IMR-90 (cell line): ENCODE data around the gene EIF1AX.

Experiments
- CEBPB ChIP-seq: IDR thresholded peaks from 2 replicates; pipeline ENCODE4 v1.6.1; 2012; ENCODE audit warnings: low read depth, low read length, improper control_type of control experiment
- TF ChIP-seq, protein P1 (sequence below): fragments of 150-350 bp; IDR thresholded peaks from 2 replicates; pipeline ENCODE4 v1.6.1; 2017; ENCODE audit warnings: mild to moderate bottlenecking, antibody characterized with exemption, low read length, low read depth
- TF ChIP-seq, protein P2 (sequence below): conservative IDR thresholded peaks from 2 replicates; pipeline ENCODE4 v1.5.1; 2012; ENCODE audit warnings: mild to moderate bottlenecking, low read depth, low read length, improper control_type of control experiment

- TF ChIP-seq, protein P1, sequence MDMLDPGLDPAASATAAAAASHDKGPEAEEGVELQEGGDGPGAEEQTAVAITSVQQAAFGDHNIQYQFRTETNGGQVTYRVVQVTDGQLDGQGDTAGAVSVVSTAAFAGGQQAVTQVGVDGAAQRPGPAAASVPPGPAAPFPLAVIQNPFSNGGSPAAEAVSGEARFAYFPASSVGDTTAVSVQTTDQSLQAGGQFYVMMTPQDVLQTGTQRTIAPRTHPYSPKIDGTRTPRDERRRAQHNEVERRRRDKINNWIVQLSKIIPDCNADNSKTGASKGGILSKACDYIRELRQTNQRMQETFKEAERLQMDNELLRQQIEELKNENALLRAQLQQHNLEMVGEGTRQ, result no peak
- TF ChIP-seq, protein P2, sequence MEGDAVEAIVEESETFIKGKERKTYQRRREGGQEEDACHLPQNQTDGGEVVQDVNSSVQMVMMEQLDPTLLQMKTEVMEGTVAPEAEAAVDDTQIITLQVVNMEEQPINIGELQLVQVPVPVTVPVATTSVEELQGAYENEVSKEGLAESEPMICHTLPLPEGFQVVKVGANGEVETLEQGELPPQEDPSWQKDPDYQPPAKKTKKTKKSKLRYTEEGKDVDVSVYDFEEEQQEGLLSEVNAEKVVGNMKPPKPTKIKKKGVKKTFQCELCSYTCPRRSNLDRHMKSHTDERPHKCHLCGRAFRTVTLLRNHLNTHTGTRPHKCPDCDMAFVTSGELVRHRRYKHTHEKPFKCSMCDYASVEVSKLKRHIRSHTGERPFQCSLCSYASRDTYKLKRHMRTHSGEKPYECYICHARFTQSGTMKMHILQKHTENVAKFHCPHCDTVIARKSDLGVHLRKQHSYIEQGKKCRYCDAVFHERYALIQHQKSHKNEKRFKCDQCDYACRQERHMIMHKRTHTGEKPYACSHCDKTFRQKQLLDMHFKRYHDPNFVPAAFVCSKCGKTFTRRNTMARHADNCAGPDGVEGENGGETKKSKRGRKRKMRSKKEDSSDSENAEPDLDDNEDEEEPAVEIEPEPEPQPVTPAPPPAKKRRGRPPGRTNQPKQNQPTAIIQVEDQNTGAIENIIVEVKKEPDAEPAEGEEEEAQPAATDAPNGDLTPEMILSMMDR, result no peak
- TF ChIP-seq CEBPB, result no peak
These were observed 7.7 kb upstream of the EIF1AX start for GRCh38 chrX:20149326-20149725.
